ENCODE data around the gene NFIC.

NFIC gene

GRCh38 chr19:3464587-3465235, 98.3 kb downstream of the NFIC start:
- DNase-seq: no peak

- no peak for DNase-seq
These were observed 99.2 kb downstream of the NFIC start for GRCh38 chr19:3465552-3465951.

DNA sequence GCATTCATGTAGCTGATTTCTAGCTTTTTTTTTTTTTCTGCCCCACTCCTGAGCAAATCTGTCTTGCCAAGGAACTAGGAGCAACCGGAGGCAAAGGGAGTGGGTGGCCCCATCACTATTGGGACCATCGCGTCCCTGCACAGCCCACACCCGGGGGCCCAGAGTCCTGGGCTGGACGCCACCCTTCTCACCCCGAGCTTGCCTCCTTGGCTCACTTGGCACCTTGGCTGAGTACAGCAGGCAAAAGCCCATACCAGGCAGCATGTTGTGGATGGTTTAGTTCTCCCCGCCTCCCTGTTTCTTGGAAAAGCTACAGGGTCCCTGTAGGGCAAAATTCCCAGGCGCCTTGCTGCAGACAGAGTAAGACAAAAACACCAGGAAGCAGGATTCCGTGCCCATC, 100.3 kb downstream of the NFIC start:
- peak in 41 of 58 donors; percentile 7 to 81 (median 47) for DNase-seq

GRCh38 chr19:3467437-3468198, 101.2 kb downstream of the NFIC start:
- DNase-seq: no peak

- DNase-seq: no peak
These were observed 101.8 kb downstream of the NFIC start for GRCh38 chr19:3468211-3468610.

DNA sequence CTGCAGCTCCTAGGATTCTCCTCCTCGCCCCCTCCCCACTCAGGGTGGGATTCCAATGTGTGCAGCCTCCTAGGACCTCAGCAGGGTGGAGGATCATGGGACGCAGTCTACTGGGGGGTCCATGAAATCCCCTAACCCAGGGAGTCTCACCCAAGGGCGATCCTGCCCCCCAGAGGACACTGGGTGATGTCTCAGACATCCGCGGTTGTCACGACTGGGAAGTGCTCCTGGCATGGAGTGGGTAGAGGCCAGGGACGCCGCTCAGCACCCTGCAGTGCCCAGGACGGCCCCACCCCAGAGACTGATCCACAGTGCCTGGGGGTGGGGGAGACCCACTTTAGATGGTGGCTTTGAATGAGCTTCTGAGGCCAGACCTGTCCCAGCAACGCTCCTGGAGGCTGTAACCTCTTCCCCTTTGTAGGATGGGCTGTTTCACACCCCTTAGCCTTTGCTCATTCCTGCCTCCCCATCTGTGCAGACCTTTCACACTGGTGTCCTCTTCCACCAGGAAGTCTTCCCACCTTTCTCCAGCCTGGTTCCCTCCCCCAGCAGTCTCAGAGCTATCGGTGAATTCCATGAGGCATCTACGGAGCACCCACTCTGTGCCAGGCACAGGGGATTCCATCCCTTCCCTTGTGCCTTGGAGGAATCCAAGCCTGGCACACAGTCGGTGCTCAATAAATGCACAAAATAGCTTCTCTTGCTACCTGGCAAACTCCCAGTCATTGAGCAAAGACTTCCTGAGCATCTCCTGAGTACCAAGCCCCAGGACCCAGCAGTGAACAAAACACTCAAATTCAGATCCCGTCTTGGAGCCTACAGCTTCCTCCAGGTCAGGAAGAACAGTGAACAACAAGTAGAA, 103.5 kb downstream of the NFIC start:
- peak in 2 of 58 donors; percentile 14 for DNase-seq

GRCh38 chr19:3470500-3471128, 104.2 kb downstream of the NFIC start:
- DNase-seq: no peak

GRCh38 chr19:3471954-3472655, 105.7 kb downstream of the NFIC start:
- peak in 14 of 58 donors; percentile 5 to 39 (median 12) for DNase-seq

DNA sequence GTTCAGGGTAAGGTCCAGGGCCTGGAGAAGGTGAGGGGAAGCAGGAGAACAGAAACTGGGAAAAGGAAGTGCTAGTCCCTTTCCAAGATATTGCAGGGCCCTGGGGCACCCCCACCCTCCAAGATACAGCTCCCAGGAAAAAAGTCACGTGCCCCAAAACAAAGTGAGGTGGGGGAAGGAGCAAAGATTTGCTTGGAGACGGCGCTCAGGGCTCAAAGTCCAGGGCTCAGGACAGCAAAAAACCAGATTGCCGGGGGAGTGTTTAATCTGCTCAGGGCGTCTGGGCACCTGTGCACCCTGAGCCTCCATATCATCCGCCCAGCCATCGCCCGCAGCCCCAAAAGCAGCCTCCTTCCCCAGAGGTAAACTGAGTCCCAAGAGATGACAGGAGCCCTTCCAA, 107.6 kb downstream of the NFIC start:
- DNase-seq: no peak

- DNase-seq: no peak
These were observed 108.2 kb downstream of the NFIC start for GRCh38 chr19:3474614-3475013.

GRCh38 chr19:3475449-3475848, 109.1 kb downstream of the NFIC start:
- DNase-seq: no peak

- no peak for DNase-seq
These were observed 110.4 kb downstream of the NFIC start for GRCh38 chr19:3476830-3477229.

- no peak for DNase-seq
These were observed 111.1 kb downstream of the NFIC start for GRCh38 chr19:3477506-3477905.

- no peak for DNase-seq
These were observed 111.6 kb downstream of the NFIC start for GRCh38 chr19:3477951-3478350.

DNA sequence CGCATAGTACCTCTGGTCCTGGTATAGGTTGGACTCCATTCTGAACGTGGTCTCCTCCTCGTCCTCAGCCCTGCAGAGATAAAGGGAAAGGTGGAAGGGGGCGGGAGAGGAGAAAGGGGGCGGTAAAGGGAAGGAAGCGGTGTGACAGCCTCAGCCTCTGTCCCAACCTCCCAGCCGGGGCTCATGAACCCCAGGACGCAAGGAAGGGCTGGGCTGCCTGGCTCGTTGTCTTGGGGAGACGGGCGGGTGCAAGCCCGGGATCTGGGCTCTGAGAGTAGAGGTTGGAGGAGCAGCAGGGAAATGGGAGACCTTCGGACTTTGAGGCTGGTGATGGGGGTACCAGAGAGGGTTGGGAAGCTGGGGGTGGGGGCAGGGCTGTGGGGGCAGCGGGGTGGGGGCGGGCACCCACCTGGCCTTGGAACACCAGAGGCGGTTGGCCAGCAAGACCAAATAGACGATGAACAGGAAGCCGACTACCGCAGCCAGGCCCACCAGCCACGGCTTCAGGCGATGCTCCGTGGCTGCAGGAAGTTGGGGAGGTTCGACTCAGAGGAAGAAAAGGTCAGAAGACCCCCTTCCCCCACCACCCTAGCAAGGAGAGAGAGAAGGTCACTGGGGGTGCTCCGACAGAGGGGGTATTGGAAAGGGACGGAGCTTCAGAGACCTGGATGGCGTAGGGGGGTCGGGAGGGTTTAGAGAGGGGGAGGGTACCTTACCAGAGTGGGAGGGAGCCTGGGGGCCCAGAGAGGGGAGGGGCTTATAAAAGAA, 112.2 kb downstream of the NFIC start:
- no peak for DNase-seq

DNA sequence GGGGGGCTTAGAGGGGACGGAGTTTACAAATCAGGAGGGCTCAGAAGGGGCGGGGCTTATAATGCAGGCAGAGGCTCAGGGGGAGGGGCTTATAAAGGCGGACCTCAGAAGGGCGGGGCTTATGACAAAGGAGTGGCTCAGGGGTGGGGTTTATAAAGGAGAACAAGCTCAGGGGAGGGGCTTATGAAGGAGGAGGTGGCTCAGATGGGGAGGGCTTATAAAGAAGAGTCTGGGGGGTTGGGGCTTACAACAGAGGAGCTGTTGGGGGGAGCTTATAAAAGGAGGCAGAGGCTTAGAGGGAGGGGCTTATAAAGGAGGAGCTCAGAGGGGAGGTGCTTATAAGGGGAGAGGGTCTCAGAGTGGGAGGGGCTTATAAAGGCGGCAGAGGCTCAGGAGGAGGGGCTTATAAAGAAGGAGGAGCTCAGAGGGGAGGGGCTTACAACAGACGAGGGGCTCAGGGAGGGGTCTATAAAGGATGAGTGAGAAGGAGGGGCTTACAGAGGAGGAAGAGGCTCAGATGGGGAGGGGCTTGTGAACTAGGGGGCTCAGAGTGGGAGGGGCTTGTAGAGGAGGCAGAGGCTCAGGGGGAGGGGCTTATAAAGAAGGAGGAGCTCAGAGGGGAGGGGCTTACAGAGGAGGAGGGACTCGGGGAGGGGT, 112.9 kb downstream of the NFIC start:
- no peak for DNase-seq

DNA sequence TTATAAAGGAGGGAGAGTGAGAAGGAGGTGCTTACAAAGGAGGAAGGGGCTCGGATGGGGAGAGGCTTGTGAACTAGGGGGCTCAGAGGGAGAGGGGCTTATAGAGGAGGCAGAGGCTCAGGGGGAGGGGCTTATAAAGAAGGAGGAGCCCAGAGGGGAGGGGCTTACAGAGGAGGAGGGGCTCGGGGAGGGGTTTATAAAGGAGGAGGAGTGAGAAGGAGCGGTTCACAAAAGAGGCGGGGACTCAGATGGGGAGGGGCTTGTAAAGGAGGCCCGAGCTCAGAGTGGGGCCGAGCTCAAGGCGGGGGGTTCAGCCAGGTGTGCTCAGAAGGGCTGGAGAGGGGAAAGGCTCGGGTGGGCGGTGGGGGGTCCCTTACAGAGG, 113.4 kb downstream of the NFIC start:
- no peak for DNase-seq

DNA sequence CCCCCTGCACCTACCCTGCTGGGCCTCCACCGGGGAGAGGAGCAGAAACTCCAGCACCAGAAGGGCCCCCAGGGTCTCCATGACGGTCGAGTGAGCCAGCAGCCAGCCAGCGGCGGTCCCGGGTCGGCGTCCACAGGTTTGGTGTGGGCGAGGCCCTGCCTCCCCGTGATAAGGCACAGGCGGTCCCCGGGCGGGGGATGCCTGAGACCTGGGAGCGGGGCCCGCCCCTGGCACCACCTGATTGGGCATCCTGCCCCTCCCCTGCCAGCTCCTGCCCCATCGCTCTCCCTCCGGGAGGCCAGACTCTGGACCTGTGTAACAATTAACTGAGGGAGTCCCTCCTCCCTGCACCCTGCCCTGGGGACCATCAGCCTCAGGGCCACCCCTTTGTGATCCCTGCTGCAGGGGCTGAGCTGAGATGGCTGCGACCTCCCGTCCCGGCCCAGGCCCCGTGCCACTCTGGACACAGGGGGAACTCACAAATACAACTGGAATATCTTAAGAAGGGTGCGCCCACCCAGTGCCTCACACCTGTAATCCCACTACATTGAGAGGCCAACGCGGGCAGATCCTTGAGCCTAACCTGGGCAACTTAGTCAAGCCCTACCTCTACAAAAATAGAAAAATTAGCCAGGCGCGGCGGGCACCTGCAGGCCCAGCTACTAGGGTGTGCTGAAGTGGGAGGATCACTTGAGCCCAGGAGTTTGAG, 114.2 kb downstream of the NFIC start, which contains the start of gene SMIM24:
Gene SMIM24 (minus strand): TSS at position 143 of the 709 bp plus-strand sequence. CDS start 62 bp downstream, at position 81.
- no peak for DNase-seq

Data from anterior cingulate cortex (tissue), 58 donors.